HEK293T (cell line): ENCODE results near the gene HIGD1B.

Source experiments
- ELF4 ChIP-seq: fragments of 450-650 bp; IDR thresholded peaks from 2 replicates; pipeline ENCODE4 v1.6.1; 2017; ENCODE audit warnings: antibody characterized with exemption
- L3MBTL2 ChIP-seq: fragments of 450-650 bp; conservative IDR thresholded peaks from 2 replicates; pipeline ENCODE4 v1.6.1; 2016; ENCODE audit warnings: mild to moderate bottlenecking
- SP1 ChIP-seq: fragments of 450-650 bp; IDR thresholded peaks from 2 replicates; pipeline ENCODE4 v1.6.1; 2017
- SUZ12 ChIP-seq: fragments of 450-650 bp; IDR thresholded peaks from 2 replicates; pipeline ENCODE4 v1.6.1; 2016; ENCODE audit warnings: mild to moderate bottlenecking
- ZNF384 ChIP-seq: fragments of 450-650 bp; IDR thresholded peaks from 2 replicates; pipeline ENCODE4 v1.6.1; 2016
- TF ChIP-seq, protein P1 (sequence below): fragments of 450-650 bp; IDR thresholded peaks from 2 replicates; pipeline ENCODE4 v1.6.1; 2016

DNA sequence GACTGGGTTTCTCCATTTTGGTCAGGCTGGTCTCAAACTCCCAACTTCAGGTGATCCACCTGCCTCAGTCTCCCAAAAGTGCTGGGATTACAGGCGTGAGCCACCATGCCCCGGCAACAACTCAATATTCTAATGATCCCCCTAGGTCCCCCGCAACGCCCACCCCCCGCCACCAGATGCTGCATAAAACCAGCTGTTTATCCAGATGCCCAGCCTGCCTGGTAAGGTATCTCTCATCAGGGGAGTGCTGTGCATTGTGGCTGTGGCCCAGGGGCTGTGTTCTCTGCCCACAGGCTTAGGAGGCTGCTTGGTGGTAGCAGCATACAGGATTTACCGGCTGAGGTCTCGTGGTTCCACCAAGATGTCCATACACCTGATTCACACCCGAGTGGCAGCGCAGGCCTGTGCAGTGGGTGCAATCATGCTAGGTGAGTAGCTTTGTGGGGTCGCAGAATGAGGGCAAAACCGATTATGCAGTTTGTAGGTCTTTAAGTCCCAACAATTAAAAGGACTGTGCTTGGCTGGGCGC is 1.3 kb downstream of the HIGD1B start:
- TF ChIP-seq L3MBTL2 (no peak), ZNF384 (no peak), ELF4 (no peak), SUZ12 (no peak), SP1 (no peak)
- TF ChIP-seq, protein P1, sequence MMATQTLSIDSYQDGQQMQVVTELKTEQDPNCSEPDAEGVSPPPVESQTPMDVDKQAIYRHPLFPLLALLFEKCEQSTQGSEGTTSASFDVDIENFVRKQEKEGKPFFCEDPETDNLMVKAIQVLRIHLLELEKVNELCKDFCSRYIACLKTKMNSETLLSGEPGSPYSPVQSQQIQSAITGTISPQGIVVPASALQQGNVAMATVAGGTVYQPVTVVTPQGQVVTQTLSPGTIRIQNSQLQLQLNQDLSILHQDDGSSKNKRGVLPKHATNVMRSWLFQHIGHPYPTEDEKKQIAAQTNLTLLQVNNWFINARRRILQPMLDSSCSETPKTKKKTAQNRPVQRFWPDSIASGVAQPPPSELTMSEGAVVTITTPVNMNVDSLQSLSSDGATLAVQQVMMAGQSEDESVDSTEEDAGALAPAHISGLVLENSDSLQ = no peak
